Measurements from ENCODE around the gene MCC. TPM values are rescaled to one million over a fixed set of nuclear protein-coding genes. Genes with fewer than 3 reads are reported as not detected.

The MCC gene
- total RNA-seq, 1 donor from 2014 or later, result 22.7 TPM

DNA sequence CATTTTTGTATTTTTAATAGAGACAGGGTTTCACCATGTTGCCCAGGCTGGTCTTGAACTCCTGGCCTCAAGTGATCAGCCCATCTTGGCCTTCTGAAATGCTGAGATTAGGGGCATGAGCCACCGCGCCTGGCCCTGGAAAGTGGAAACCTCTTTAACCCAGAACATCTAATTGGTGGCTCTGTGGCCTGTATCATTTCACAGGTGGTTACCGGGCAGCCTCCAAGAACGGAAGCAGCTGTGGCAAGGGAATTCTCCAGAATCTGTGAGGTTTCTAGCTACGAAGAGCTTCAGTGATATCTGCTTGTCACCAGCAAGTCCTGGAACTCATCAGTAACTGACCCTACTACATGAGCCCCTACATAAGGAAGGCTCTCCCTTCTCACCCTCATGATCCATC lies 316.7 kb downstream of the MCC start:
- no peaks in the 10 kb centered on the region for H3K9me3 Mint-ChIP-seq (ENCODE audit: unreplicated experiment)
- DNase-seq (ENCODE audit: low spot score), result no peak
- H3K36me3 Mint-ChIP-seq (ENCODE audit: low read depth, unreplicated experiment), result no peaks in the 10 kb centered on the region
- TF ChIP-seq, protein P1, sequence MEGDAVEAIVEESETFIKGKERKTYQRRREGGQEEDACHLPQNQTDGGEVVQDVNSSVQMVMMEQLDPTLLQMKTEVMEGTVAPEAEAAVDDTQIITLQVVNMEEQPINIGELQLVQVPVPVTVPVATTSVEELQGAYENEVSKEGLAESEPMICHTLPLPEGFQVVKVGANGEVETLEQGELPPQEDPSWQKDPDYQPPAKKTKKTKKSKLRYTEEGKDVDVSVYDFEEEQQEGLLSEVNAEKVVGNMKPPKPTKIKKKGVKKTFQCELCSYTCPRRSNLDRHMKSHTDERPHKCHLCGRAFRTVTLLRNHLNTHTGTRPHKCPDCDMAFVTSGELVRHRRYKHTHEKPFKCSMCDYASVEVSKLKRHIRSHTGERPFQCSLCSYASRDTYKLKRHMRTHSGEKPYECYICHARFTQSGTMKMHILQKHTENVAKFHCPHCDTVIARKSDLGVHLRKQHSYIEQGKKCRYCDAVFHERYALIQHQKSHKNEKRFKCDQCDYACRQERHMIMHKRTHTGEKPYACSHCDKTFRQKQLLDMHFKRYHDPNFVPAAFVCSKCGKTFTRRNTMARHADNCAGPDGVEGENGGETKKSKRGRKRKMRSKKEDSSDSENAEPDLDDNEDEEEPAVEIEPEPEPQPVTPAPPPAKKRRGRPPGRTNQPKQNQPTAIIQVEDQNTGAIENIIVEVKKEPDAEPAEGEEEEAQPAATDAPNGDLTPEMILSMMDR (IDR thresholded peaks at IDR 0.05; ENCODE audit: unreplicated experiment), result no peak
- peaks cover under 1% of the 10 kb centered on the region for H3K4me1 Mint-ChIP-seq (ENCODE audit: unreplicated experiment)
- no peak overlapping the region for H3K27ac Mint-ChIP-seq (ENCODE audit: unreplicated experiment)
- no peaks in the 10 kb centered on the region for H3K27me3 Mint-ChIP-seq (ENCODE audit: unreplicated experiment)
- no peak overlapping the region for H3K4me3 Mint-ChIP-seq (ENCODE audit: unreplicated experiment)

DNA sequence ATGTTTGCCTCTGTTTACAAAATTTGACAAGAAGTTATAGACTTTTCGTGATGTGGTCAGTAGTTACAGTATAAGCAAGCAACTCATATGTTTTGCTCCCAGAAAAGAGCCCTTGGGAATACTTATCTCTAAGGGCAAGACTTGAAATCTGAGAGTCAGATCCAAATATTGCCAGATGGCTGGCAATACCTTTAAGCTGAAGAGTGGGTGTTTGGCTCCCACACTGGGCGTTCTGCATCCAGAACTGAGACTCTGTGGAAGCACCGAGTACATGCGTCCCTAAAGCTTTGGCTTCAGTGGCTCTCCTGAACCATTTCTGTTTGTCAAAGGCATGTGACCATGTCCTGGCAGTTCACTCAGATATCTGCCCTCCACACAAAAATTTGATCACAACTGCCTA lies 317.5 kb downstream of the MCC start:
- H3K9me3 Mint-ChIP-seq (ENCODE audit: unreplicated experiment), result no peaks in the 10 kb centered on the region

DNA sequence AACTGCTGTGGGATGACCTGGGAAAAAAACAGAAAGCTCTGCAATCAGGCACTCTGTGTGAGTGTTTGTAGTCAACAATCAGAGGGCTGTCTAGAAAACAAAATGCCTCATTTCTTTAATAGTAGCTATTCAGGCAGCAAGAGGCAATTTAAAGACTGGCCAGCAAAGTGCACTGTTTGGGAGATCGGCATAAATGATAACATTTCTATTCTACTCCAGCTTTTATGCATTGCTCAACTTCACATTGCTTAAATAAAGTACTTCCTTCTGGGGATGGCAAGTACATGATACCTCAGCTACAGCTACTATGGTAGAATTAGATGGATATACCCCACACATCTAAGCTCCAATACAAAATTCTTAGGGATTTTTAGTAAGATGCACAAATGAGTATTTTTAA lies 318.5 kb downstream of the MCC start:
- H3K36me3 Mint-ChIP-seq (ENCODE audit: low read depth, unreplicated experiment), result no peaks in the 10 kb centered on the region
- H3K4me1 Mint-ChIP-seq (ENCODE audit: unreplicated experiment), result no peaks in the 10 kb centered on the region
- TF ChIP-seq, protein P1 (IDR thresholded peaks at IDR 0.05; ENCODE audit: unreplicated experiment), result no peak
- no peak overlapping the region for H3K27ac Mint-ChIP-seq (ENCODE audit: unreplicated experiment)
- H3K4me3 Mint-ChIP-seq (ENCODE audit: unreplicated experiment), result no peak overlapping the region
- DNase-seq (ENCODE audit: low spot score), result no peak
- H3K9me3 Mint-ChIP-seq (ENCODE audit: unreplicated experiment), result no peaks in the 10 kb centered on the region
- H3K27me3 Mint-ChIP-seq (ENCODE audit: unreplicated experiment), result no peaks in the 10 kb centered on the region

More for the DNA sequence above, 317.5 kb downstream of the MCC start:
- H3K27ac Mint-ChIP-seq (ENCODE audit: unreplicated experiment), result no peak overlapping the region
- DNase-seq (ENCODE audit: low spot score), result no peak
- TF ChIP-seq, protein P1 (IDR thresholded peaks at IDR 0.05; ENCODE audit: unreplicated experiment), result no peak
- no peaks in the 10 kb centered on the region for H3K36me3 Mint-ChIP-seq (ENCODE audit: low read depth, unreplicated experiment)
- no peak overlapping the region for H3K4me3 Mint-ChIP-seq (ENCODE audit: unreplicated experiment)
- no peaks in the 10 kb centered on the region for H3K27me3 Mint-ChIP-seq (ENCODE audit: unreplicated experiment)
- H3K4me1 Mint-ChIP-seq (ENCODE audit: unreplicated experiment), result no peaks in the 10 kb centered on the region

DNA sequence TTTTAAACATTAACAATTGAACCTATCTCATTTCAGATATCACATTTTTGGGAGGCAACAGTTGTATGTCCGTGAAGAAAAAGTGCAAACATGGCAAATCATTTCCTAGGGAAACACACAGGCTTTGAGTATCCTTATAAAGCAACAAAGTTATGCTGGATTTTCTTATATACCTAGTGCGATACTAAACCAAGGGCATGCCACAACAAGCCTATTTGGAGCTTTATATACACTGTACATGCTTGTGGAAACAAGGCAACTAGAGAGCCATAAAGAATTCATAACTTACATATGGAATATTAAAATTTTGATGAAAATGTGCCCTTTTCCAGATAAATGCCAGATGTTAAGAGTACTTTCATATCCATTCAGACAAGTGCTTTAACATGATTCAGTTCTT lies 320.3 kb downstream of the MCC start:
- no peak overlapping the region for H3K27ac Mint-ChIP-seq (ENCODE audit: unreplicated experiment)
- H3K27me3 Mint-ChIP-seq (ENCODE audit: unreplicated experiment), result no peaks in the 10 kb centered on the region
- H3K4me1 Mint-ChIP-seq (ENCODE audit: unreplicated experiment), result peaks cover 2% of the 10 kb centered on the region
- TF ChIP-seq, protein P1 (IDR thresholded peaks at IDR 0.05; ENCODE audit: unreplicated experiment), result no peak
- no peak overlapping the region for H3K4me3 Mint-ChIP-seq (ENCODE audit: unreplicated experiment)
- no peaks in the 10 kb centered on the region for H3K36me3 Mint-ChIP-seq (ENCODE audit: low read depth, unreplicated experiment)
- no peaks in the 10 kb centered on the region for H3K9me3 Mint-ChIP-seq (ENCODE audit: unreplicated experiment)
- no peak for DNase-seq (ENCODE audit: low spot score)

DNA sequence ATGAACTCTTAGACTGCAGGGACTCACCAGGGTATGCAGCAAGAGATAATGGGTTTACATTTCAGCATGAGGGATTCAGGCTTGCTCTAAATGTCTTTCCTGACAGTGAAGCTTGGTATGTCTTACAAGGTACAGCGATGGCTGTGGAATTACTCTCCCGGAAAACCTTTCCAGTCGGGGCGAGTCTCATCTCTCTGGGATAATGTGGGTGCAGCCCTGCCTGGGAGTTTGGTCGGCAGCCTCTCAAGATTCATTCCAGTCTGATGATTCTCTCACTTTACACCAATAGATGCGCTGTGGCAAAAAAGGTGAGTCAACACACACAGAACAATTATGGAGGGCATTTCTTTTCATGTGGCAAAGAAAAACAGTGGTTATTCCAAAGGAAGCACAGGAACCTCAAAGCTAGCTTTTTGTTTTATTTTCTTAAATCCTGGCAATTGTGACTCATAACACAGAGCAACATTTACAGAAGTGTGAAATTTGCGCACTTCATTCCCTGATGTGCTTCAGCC lies 321.3 kb downstream of the MCC start:
- DNase-seq (ENCODE audit: low spot score), result no peak
- TF ChIP-seq, protein P1 (IDR thresholded peaks at IDR 0.05; ENCODE audit: unreplicated experiment), result no peak
- H3K4me3 Mint-ChIP-seq (ENCODE audit: unreplicated experiment), result no peak overlapping the region
- H3K27ac Mint-ChIP-seq (ENCODE audit: unreplicated experiment), result no peak overlapping the region
- peaks cover 2% of the 10 kb centered on the region for H3K4me1 Mint-ChIP-seq (ENCODE audit: unreplicated experiment)
- H3K36me3 Mint-ChIP-seq (ENCODE audit: low read depth, unreplicated experiment), result no peaks in the 10 kb centered on the region
- no peaks in the 10 kb centered on the region for H3K27me3 Mint-ChIP-seq (ENCODE audit: unreplicated experiment)
- H3K9me3 Mint-ChIP-seq (ENCODE audit: unreplicated experiment), result no peaks in the 10 kb centered on the region

All from endothelial cell (in vitro differentiated cells).